Esophagus (tissue), 2 donors: ENCODE data around the gene STON1. TPM values are rescaled to one million over a fixed set of nuclear protein-coding genes. Genes with fewer than 3 reads are reported as not detected.
"Not testable (repeated sequence)": the region's sequence is repeated elsewhere in the genome, so short reads cannot be mapped to it uniquely, and the experiment has no call there.

Experiments used
- H3K27ac ChIP-seq, 2 donors: one replicate each; pipeline ENCODE4 v1.5.1; 2013; ENCODE audit warnings: low read depth in 2 of 2, mild to moderate bottlenecking in 2 of 2, inconsistent platforms in 1 of 2, low read length in 1 of 2, moderate library complexity in 1 of 2
- H3K27me3 ChIP-seq, 2 donors: one replicate each; pipeline ENCODE4 v1.6.1; 2013; ENCODE audit warnings: low read length in 2 of 2, control low read depth in 1 of 2, mild to moderate bottlenecking in 1 of 2; ENCODE audit not compliant: insufficient read depth in 2 of 2, control insufficient read depth in 1 of 2
- H3K36me3 ChIP-seq, 2 donors: one replicate each; pipeline ENCODE4 v1.6.1; 2013; ENCODE audit warnings: low read length in 1 of 2; ENCODE audit not compliant: control insufficient read depth in 2 of 2, insufficient read depth in 2 of 2
- H3K4me1 ChIP-seq, 2 donors: one replicate each; pipeline ENCODE4 v1.6.1; 2013; ENCODE audit warnings: low read length in 1 of 2; ENCODE audit not compliant: control insufficient read depth in 2 of 2, insufficient read depth in 2 of 2
- H3K4me3 ChIP-seq, 2 donors: one replicate each; pipeline ENCODE4 v1.5.1; 2013; ENCODE audit warnings: low read length in 2 of 2, mild to moderate bottlenecking in 2 of 2, low read depth in 1 of 2, moderate library complexity in 1 of 2
- H3K9me3 ChIP-seq, 2 donors: one replicate each; pipeline ENCODE4 v1.6.1; 2013; ENCODE audit warnings: mild to moderate bottlenecking in 2 of 2, low read depth in 1 of 2, low read length in 1 of 2, moderate library complexity in 1 of 2; ENCODE audit not compliant: control insufficient read depth in 2 of 2, insufficient read depth in 1 of 2
- WGBS, 2 donors: extraction: QIAGEN DNeasy Blood & Tissue Kit; methylation state at CpG; one replicate each; pipeline ENCODE4 v1.1.7; 2013; 5-methylcytosine and 5-hydroxymethylcytosine counted together
- polyA plus RNA-seq, 2 donors: library from polyadenylated mRNA; stranded (reverse); fragments of 200-250 nt; gene quantifications; one replicate each; pipeline ENCODE4 v1.2.3, GENCODE V29; 2013
- donor health status: healthy with polysubstance abuse.
- donor health status: Bipolar disorder and iron deficiency.

Gene STON1
- polyA plus RNA-seq, 2 donors, result 3.8 to 5.5 TPM

- 86 to 91% methylated on average over 7 of the region's 7 CpGs for WGBS, 2 donors
- H3K36me3 ChIP-seq, result no peaks in the 10 kb centered on the region
- H3K27me3 ChIP-seq, result no peaks in the 10 kb centered on the region
- H3K4me1 ChIP-seq, result no peaks in the 10 kb centered on the region
- H3K4me3 ChIP-seq, result no peak overlapping the region
- no peaks in the 10 kb centered on the region for H3K9me3 ChIP-seq
- H3K27ac ChIP-seq, result no peak overlapping the region
Observed at GRCh38 chr2:48540237-48540935, 10.4 kb downstream of the STON1 start.

GRCh38 chr2:48541666-48542389, 11.9 kb downstream of the STON1 start:
- H3K27me3 ChIP-seq, result no peaks in the 10 kb centered on the region
- no peak overlapping the region for H3K4me3 ChIP-seq
- no peaks in the 10 kb centered on the region for H3K9me3 ChIP-seq
- H3K27ac ChIP-seq, result no peak overlapping the region
- 85 to 93% methylated on average over 7 of the region's 7 CpGs for WGBS, 2 donors
- no peaks in the 10 kb centered on the region for H3K36me3 ChIP-seq
- peaks cover 0 to 3% of the 10 kb centered on the region in 2 donors for H3K4me1 ChIP-seq

- Histone ChIP-seq H3K36me3 (no peaks in the 10 kb centered on the region), H3K4me1 (peaks cover 0 to 6% of the 10 kb centered on the region in 2 donors), H3K27ac (peak overlapping the region in 1 of 2 donors; percentile 17), H3K9me3 (no peaks in the 10 kb centered on the region), H3K4me3 (no peak overlapping the region), H3K27me3 (no peaks in the 10 kb centered on the region)
- WGBS, 2 donors, result 75 to 76% methylated on average over 1 of the region's 1 CpG
Observed at GRCh38 chr2:48543895-48544294, 13.9 kb downstream of the STON1 start.

GRCh38 chr2:48545244-48545643, 15.3 kb downstream of the STON1 start:
- Histone ChIP-seq H3K27me3 (no peaks in the 10 kb centered on the region), H3K4me1 (peaks cover 0 to 6% of the 10 kb centered on the region in 2 donors)
- WGBS, 2 donors, result 71 to 82% methylated on average over 10 of the region's 10 CpGs

DNA sequence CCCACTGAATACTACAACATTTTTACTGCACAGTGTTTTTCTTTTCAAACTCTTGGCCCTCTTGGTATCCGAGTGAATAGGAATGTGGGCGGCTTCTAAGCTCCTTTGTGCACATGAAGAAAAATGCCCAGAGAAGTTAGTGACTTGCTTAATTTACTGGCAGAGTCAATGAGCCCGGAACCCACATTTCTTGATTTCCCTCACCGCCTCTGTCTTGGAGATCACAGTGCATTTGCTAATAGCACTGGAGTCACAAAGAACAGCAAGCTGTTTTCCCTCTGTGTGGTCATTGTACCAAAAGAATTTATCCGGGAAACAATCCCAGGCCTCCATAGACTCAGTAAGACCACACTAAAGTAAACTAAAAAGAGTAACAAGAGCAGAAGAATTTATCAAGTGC, 18.9 kb downstream of the STON1 start:
- peaks cover under 1 to 11% of the 10 kb centered on the region in 2 donors for H3K4me1 ChIP-seq
- no peak overlapping the region for H3K4me3 ChIP-seq
- no peaks in the 10 kb centered on the region for H3K36me3 ChIP-seq
- 47 to 53% methylated on average over 5 of the region's 5 CpGs for WGBS, 2 donors
- no peaks in the 10 kb centered on the region for H3K27me3 ChIP-seq
- peak overlapping the region in 1 of 2 donors; percentile 51 for H3K27ac ChIP-seq
- H3K9me3 ChIP-seq, result no peaks in the 10 kb centered on the region

More at GRCh38 chr2:48545244-48545643, 15.3 kb downstream of the STON1 start:
- Histone ChIP-seq H3K36me3 (no peaks in the 10 kb centered on the region), H3K9me3 (no peaks in the 10 kb centered on the region), H3K4me3 (no peak overlapping the region), H3K27ac (no peak overlapping the region)

DNA sequence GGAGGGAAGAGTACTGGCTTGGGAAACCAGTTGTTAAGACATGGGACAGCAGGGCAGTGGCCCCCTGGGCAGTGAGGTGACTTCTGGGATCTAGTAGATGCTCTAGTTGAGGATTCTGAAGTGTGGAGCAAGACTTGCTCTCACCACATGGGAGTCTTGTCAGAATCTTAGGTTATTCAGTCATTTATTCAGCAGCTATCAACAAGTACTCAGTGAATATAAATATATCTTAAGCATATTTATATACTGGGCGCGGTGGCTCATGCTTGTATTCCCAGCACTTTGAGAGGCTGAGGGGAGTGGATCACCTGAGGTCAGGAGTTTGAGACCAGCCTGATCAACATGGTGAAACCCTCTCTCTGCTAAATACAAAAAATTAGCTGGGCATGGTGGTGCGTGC, 20.0 kb downstream of the STON1 start:
- 79 to 87% methylated on average over 3 of the region's 3 CpGs for WGBS, 2 donors
- peaks cover 2 to 11% of the 10 kb centered on the region in 2 donors for H3K4me1 ChIP-seq
- H3K27ac ChIP-seq, result peak overlapping the region in 1 of 2 donors; percentile 8

DNA sequence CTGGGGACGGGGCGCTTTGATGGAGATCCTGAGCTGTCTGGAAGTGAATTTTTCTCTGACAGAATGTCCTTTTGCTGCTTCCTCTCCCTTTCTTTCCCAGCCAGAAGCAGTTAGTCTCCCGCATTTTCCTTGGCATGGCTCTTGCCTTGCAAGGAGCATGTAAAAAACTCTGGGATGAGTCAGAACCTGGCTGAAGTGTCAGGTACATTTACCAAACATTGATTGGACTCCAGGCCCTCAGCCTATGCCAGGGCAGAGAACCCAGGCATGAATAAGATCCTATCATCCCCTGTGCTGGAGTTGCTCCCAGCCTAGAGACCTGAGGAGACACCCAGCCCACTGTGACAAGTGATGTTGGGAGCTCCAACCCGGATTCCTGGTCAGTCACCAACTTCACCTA, 21.6 kb downstream of the STON1 start:
- no peaks in the 10 kb centered on the region for H3K27me3 ChIP-seq
- H3K27ac ChIP-seq, result peak overlapping the region in 1 of 2 donors; percentile 70
- peaks cover 2 to 8% of the 10 kb centered on the region in 2 donors for H3K4me1 ChIP-seq
- WGBS, 2 donors, result 54 to 78% methylated on average over 4 of the region's 4 CpGs
- H3K36me3 ChIP-seq, result no peaks in the 10 kb centered on the region
- no peak overlapping the region for H3K4me3 ChIP-seq
- H3K9me3 ChIP-seq, result no peaks in the 10 kb centered on the region

More for the DNA sequence above, 20.0 kb downstream of the STON1 start:
- H3K27me3 ChIP-seq, result no peaks in the 10 kb centered on the region
- H3K9me3 ChIP-seq, result no peaks in the 10 kb centered on the region
- no peak overlapping the region for H3K4me3 ChIP-seq
- no peaks in the 10 kb centered on the region for H3K36me3 ChIP-seq

DNA sequence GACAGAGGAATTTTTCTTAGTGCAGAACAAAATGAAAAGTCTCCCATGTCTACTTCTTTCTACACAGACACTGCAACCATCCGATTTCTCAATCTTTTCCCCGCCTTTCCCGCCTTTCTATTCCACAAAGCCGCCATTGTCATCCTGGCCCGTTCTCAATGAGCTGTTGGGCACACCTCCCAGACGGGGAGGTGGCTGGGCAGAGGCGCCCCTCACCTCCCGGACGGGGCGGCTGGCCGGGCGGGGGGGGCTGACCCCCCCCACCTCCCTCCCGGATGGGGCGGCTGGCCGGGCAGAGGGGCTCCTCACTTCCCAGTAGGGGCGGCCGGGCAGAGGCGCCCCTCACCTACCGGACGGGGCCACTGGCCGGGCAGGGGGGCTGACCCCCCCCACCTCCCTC, 25.1 kb downstream of the STON1 start:
- not testable (repeated sequence) for H3K4me1 ChIP-seq
- 82 to 85% methylated on average over 10 to 14 of the region's 21 CpGs for WGBS, 2 donors

GRCh38 chr2:48558456-48558855, 28.5 kb downstream of the STON1 start:
- Histone ChIP-seq H3K36me3 (no peaks in the 10 kb centered on the region), H3K27ac (no peak overlapping the region), H3K9me3 (no peaks in the 10 kb centered on the region), H3K4me1 (peaks cover 0 to 2% of the 10 kb centered on the region in 2 donors), H3K27me3 (no peaks in the 10 kb centered on the region), H3K4me3 (no peak overlapping the region)
- WGBS, 2 donors, result 94 to 100% methylated on average over 1 of the region's 1 CpG

More for the DNA sequence above, 25.1 kb downstream of the STON1 start:
- not testable (repeated sequence) for H3K27ac ChIP-seq, H3K4me3 ChIP-seq, H3K36me3 ChIP-seq, H3K9me3 ChIP-seq, H3K27me3 ChIP-seq
